NCI-H1417 treated with DMSO at 0.1 percent for 48 hours (cell line): ENCODE results near the gene GLA.
A peak's percentile ranks its signal among the peaks of the same experiment; 100 is the strongest.

Experiments used
- DNase-seq: peaks from one replicate; lab custom pipeline; 2025; lab: John Stamatoyannopoulos, UW

The GLA gene

GRCh38 chrX:101407748-101408531, at the start of gene GLA, which contains the start of gene HNRNPH2:
GLA (minus strand) TSS chrX:101407925; CDS start chrX:101407903, 22 bp downstream.
HNRNPH2 (plus strand) TSS chrX:101408222; CDS start chrX:101411989, 3,767 bp downstream.
- peak; percentile 98 for DNase-seq

DNA sequence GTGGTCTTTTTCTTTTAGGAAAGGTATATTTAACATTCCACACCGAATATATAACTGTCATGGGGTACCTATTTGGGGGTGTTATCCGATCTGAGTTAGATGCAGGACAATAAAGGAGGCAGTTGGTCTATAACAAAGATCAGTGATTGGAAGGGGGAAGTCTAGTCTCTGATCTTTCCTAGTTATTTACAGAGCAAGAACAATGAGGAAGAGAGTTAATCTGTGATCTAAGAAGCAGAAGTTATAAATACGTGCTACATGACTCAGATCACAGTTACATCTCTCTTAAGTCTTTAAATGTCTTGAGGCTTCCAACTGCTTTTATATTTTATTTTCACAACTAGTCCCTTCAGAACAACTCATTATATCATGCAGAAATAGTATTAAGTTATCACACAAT, 44.3 kb upstream of the GLA start:
- no peak for DNase-seq

DNA sequence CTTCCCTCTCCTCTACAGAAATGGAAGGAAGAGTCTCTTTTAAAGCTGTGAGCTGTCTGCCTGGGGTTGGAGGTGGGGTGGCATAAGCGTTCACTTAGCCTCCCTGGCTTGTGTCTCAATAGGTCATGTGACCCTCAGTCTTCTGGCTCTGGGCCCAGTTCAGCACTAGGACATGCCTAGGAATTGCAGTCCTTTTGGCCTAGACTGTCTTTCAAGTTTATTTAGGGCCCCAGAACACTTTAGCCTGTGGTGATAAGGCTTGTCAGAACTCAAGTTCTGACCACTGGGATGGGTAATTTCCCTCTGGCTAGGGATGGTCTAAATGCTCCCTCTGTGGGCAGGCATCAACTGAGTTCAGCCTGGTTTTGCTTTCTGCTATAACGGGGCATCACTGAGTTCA, 43.2 kb upstream of the GLA start:
- DNase-seq: no peak

DNA sequence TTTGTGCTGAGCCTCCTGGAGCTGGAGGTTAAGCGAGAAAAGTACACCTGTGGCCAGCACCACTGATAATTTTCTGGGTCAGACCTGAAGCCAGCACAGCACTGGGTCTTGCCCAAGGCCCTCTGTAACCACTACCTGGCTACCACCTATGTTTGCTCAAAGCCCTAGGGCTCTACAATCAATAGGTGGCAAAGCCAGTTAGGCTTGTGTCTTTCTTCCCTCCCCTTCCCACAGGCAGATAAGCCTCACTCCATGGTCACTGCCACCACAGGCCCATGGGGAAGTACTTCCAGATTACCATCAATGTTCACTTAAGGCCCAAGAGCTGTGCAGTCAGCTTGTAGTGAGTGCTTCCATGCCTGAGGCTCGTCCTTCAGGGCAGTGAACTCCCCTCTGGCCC, 42.4 kb upstream of the GLA start:
- DNase-seq: no peak

DNA sequence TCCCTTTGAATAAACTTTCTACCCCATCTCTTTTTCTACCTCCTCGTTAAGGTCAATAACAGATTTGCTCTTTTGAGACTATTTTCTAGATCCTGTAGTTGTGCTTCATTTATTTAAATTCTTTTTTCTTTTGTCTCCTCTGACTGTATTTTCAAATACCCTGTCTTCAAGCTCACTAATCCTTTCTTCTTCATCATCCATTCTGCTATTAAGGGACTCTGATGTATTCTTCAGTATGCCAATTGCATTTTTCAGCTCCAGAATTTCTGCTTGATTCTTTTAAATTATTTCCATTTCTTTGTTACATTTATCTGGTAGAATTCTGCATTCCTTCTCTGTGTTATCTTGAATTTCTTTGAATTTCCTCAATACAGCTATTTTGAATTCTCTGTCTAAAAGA, 41.6 kb upstream of the GLA start:
- no peak for DNase-seq

DNA sequence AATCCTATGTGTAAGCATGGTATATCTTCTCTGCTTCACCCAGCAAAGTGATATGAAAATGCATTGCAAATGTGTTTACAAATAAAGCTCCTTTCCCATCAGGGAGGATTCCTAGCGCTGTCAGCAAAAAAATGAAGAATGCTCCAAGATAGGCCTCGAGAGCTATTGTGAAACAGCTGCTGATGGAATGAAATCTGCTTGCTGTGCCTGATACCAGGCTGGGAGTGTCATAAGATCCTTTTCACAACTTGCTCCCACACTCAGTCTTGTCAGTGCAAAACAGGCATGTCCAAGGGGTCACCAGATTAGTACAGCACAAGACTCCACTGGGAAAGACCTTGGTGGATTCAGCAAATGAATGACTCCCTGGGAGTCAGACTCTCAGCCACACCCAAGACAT, 34.4 kb upstream of the GLA start:
- no peak for DNase-seq

- DNase-seq: no peak
Measured at GRCh38 chrX:101430457-101431078, 22.8 kb upstream of the GLA start.

DNA sequence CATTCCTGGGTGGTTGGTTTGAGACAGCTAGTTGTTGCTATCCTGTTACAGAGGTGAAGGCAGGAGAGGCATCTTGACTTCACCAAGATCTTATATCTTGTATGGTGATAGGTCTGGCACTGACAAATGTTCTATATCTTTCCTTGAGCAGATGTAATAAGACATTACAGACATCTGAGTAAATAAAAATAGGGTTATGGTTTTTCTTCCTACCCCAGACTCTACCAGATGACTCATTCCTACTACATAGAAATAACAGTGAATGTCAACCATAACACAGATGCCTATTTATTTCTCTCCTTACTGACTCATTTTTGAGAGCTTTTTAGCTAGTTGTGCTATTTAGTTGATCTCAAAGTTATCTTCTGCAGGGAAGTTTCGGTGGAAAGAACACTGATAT, 22.2 kb upstream of the GLA start:
- DNase-seq: no peak

DNA sequence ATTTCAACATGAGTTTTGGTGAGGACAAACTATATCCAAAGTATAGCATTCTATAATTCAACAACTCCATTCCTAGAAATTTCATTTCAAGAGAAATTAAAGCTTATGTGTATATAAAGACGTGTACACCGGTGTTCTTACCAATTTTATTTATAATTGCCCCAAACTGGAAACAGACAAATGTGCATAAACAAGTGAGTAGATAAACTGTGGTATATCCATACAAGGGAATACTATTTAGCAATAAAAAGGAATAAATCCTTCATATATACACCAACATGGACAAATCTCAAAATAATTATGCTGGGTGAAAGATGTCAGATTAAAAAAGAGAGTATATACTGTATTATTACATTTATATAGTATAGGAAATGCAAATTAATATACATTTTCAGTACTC, 20.2 kb upstream of the GLA start:
- DNase-seq: no peak

DNA sequence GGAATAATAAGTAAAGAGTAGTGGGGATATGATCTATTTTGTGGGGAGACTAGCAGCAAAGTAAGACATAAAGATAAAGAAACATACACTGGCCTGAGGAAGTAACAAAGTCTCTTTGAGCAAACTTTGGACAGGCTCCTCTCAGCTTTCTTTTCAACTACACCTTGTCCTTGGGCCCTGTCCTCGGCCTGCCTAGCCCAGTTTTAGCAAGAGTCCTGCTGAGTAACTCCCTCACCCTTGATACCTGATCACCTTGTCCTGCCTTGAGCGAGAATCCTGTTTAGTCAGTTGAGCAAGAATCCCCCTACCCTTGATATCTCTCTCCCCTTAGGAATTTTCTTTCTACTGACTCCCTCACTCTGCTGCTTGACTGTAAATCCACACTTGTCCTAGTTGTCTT, 11.8 kb upstream of the GLA start:
- DNase-seq: no peak

GRCh38 chrX:101417981-101418841, 10.5 kb upstream of the GLA start:
- DNase-seq: no peak

GRCh38 chrX:101417190-101417589, 9.5 kb upstream of the GLA start:
- DNase-seq: no peak

DNA sequence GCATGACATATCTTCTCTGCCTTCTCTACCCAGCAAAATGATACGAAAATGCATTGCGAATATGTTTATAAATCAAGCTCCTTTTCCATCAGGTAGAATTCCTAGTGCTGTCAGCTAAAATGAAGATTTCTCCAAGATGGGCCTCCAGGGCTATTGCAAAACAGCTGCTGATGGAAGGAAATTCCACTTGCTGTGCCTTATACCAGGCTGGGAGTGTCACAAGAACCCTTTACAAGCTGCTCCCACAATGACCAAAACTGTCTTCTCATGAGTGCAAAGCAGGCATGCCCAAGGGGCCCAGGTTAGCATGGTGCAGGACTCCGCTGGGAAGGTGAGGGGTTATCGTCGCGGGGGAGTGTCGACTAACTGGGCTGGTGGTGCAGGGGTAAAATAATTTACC, 9.0 kb upstream of the GLA start:
- no peak for DNase-seq

GRCh38 chrX:101415180-101416145, 7.7 kb upstream of the GLA start:
- no peak for DNase-seq

- no peak for DNase-seq
Measured at GRCh38 chrX:101411984-101412383, 4.3 kb upstream of the GLA start.

DNA sequence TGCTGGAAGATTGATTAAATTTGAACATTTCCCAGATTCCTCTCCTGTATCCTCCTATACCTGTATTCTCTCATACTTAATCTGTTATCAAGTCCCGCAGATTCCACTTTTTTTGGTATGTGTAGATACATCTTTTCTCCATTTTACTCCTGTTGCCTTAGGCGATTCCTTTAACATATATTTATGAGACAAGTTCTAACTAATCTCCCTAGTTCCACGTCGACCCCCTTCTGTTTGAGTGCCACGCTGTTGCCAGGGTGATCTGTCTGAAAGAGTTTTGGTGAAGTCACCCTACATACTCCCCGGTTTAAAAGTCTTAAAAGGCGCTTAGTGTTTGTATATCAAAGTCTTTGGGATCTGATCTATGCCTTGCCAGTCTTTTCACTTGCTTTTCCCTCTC, 2.7 kb upstream of the GLA start:
- DNase-seq: no peak

- DNase-seq: no peak
Measured at GRCh38 chrX:101409043-101409442, 1.3 kb upstream of the GLA start.

GRCh38 chrX:101408532-101408841, 762 bp upstream of the GLA start:
- DNase-seq: no peak

DNA sequence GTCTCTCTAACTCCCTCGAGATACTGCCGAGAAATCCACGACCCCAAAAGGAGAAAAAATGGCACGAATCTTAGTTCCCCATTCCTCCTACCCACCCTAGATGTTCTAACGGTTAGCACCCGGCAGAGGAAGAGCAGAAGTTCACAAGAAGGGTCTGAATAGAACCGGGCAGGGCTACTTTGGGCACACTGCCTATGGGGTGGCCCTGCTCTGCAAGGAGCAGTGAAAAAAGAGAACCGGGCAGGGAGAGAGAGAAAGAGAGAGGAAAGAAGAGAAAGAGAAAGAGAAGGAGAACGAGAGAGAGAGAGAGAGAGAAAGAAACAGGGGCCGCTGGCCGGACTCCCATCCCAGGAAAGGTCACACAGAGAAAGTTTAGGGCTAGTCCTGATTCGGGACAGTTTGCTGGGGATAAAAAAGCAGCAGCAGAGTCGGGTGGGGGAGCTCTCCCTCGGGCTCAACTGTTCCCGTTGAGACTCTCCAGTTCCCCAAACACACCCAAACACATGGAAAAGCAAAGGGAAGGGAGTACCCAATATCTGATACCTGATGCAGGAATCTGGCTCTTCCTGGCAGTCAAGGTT, 468 bp downstream of the GLA start:
- no peak for DNase-seq

- no peak for DNase-seq
Measured at GRCh38 chrX:101399825-101400224, 7.9 kb downstream of the GLA start.

GRCh38 chrX:101398694-101399093, 9.0 kb downstream of the GLA start:
- DNase-seq: no peak
